Ovary (tissue), 3 donors: ENCODE data around the gene PDX1.

Source experiments
- POLR2A ChIP-seq: fragments of 450-650 bp; IDR thresholded peaks from one replicate; pipeline ENCODE4 v1.6.1; 2017; ENCODE audit warnings: antibody characterized with exemption, mild to moderate bottlenecking, moderate library complexity
- TF ChIP-seq, protein P1 (sequence below), 3 donors: fragments of 450-650 bp in 2 of 3; fragments of 200-600 bp in 1 of 3; IDR thresholded peaks; one replicate each; pipeline versions ENCODE4 v1.5.1 to v1.8.0; 2016 to 2022; ENCODE audit warnings: antibody characterized with exemption in 3 of 3, mild to moderate bottlenecking in 1 of 3
- donor health status: DM: no; HTN: no; CAD: no.

DNA sequence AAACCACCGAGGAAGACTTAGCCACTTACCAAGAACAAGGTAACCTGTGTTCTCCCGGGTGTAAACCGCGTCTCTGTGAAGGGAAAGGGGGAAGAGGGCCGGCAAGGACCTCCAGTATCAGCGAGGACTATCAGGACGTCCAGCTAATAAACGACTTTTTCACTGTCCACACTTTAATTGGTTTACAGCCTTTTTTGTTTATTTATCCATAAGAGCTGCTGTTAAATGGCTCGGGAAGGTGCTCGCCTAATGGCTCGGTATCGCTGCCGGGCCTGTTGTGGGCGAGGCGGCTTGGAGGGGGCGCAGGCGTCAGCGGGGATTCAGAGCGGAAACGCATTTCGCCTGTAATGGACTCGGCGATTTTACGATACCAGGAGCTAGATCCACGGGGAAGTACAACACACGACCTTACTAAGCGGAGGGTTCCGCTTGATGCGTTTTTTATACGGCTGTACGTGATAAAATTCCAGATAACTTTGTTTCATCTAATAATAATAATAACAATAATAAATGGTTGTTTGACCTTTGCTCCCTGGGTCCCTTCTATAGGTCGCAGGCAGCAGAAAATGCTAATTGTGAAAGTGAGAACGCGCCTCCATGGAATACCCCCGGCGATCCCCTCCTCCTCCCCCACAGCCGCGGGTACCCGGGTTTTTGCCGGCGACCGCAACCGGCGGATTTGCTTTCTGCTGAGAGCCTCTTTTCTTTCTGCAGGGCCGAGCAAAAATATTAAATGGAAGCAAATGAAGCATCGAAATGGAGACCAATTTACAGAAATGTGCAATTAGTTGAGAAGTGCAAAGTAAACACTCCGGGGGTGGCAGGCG, 2.5 kb upstream of the PDX1 start:
- TF ChIP-seq POLR2A, result no peak
- TF ChIP-seq, protein P1, sequence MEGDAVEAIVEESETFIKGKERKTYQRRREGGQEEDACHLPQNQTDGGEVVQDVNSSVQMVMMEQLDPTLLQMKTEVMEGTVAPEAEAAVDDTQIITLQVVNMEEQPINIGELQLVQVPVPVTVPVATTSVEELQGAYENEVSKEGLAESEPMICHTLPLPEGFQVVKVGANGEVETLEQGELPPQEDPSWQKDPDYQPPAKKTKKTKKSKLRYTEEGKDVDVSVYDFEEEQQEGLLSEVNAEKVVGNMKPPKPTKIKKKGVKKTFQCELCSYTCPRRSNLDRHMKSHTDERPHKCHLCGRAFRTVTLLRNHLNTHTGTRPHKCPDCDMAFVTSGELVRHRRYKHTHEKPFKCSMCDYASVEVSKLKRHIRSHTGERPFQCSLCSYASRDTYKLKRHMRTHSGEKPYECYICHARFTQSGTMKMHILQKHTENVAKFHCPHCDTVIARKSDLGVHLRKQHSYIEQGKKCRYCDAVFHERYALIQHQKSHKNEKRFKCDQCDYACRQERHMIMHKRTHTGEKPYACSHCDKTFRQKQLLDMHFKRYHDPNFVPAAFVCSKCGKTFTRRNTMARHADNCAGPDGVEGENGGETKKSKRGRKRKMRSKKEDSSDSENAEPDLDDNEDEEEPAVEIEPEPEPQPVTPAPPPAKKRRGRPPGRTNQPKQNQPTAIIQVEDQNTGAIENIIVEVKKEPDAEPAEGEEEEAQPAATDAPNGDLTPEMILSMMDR (IDR thresholded peaks at IDR 0.05), result no peak
